Measurements from ENCODE around the gene LRCH3.

The LRCH3 gene

DNA sequence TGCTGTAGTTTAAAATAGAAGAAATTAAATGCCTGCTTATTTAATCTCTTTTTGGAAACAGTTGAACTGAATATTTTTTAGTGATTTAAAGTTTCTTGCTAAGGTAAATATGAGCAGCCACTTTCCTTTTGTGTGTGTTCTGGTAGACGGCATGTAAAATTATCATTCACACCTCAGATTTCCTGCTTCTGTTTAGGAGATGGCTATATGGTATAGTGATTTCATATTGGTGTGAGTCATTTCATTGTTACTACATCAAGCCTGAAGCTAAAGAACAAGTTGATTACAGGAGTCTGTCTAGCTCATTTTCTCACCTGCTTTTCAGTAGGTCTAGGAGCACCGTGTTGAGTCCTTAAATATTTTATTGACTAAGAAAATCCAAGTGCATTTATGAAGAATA is 2.2 kb downstream of the LRCH3 start:
- H3K27ac ChIP-seq = no peak overlapping the region
- no peak for TF ChIP-seq CTCF (conservative IDR thresholded peaks at IDR 0.05)

GRCh38 chr3:197794115-197794514 is 3.1 kb downstream of the LRCH3 start:
- no peak for TF ChIP-seq CTCF (conservative IDR thresholded peaks at IDR 0.05)
- H3K27ac ChIP-seq = no peak overlapping the region

GRCh38 chr3:197795200-197795599 is 4.1 kb downstream of the LRCH3 start:
- H3K27ac ChIP-seq = no peak overlapping the region
- no peak for TF ChIP-seq CTCF (conservative IDR thresholded peaks at IDR 0.05)

GRCh38 chr3:197796087-197796486 is 5.0 kb downstream of the LRCH3 start:
- no peak overlapping the region for H3K27ac ChIP-seq
- TF ChIP-seq CTCF (conservative IDR thresholded peaks at IDR 0.05) = no peak

DNA sequence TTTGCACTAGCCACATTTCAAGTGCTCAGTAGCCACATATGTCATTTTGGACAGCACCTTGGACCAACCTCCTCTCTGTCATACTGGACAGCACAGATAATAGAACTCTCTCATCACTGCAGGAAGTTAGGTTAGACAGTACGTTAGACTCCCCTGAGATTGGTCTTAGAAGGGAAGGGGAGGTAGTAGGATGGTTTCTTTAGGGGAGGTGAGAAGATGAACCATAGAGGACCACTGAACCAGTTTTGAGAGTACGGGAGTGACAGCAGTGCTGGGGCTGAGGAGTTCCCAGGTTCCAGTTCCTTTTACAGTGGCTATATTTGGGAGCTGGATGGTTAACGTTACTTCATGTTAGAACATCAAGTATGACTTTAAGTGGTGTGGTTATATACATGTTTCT is 7.8 kb downstream of the LRCH3 start:
- TF ChIP-seq CTCF (conservative IDR thresholded peaks at IDR 0.05) = no peak
- no peak overlapping the region for H3K27ac ChIP-seq

- no peak for TF ChIP-seq CTCF (conservative IDR thresholded peaks at IDR 0.05)
- no peak overlapping the region for H3K27ac ChIP-seq
Measured at GRCh38 chr3:197800379-197800778, 9.3 kb downstream of the LRCH3 start.

- peak; percentile 60 for TF ChIP-seq CTCF (conservative IDR thresholded peaks at IDR 0.05)
- H3K27ac ChIP-seq = no peak overlapping the region; the same call in 1 of the 2 replicates
Measured at GRCh38 chr3:197801891-197802778, 11.1 kb downstream of the LRCH3 start.
